ENCODE results near the gene PAM.

GRCh38 chr5:102794677-102795331 is 39.7 kb downstream of the PAM start:
- no peak for TF ChIP-seq CTCF (IDR thresholded peaks at IDR 0.05)
- TF ChIP-seq POLR2A (IDR thresholded peaks at IDR 0.05) = no peak

All from testis (tissue), 2 donors.